SKM-1 treated with dmso at 0.1 percent for 144 hours (cell line): Measurements from ENCODE around the gene LRRC58.
"Not testable (repeated sequence)": the region's sequence is repeated elsewhere in the genome, so short reads cannot be mapped to it uniquely, and the experiment has no call there.

ENCODE experiments used
- DNase-seq: peaks from one replicate; lab custom pipeline; 2025; ENCODE audit not compliant: unreplicated experiment; lab: John Stamatoyannopoulos, UW

The LRRC58 gene

GRCh38 chr3:120348991-120349854, at the start of gene LRRC58:
LRRC58 (minus strand) TSS chr3:120349354; CDS start chr3:120349243, 111 bp downstream.
- DNase-seq = peak; percentile 89

- DNase-seq = no peak
These were observed 47.3 kb upstream of the LRRC58 start for GRCh38 chr3:120396469-120396868.

GRCh38 chr3:120394347-120394746, 45.2 kb upstream of the LRRC58 start:
- no peak for DNase-seq

DNA sequence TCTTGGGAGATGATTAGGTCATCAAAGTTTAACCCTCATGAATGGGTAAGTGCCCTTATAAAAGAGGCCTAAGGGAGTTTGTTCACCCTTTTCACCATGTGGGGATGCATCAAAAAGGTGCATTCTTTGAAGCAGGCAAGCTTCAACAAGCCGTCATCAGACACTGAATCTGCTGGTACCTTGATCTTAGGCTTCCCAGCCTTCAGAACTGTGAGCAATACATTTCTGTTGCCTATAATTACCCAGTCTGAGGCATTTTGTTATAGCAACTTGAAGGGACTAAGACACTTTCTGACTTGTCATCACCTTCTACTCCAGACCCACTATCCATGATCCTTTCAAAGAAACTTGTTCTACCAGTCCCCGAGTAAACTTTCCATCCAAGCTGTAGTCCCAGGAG, 44.6 kb upstream of the LRRC58 start:
- DNase-seq = no peak

- no peak for DNase-seq
These were observed 44.1 kb upstream of the LRRC58 start for GRCh38 chr3:120393243-120393642.

DNA sequence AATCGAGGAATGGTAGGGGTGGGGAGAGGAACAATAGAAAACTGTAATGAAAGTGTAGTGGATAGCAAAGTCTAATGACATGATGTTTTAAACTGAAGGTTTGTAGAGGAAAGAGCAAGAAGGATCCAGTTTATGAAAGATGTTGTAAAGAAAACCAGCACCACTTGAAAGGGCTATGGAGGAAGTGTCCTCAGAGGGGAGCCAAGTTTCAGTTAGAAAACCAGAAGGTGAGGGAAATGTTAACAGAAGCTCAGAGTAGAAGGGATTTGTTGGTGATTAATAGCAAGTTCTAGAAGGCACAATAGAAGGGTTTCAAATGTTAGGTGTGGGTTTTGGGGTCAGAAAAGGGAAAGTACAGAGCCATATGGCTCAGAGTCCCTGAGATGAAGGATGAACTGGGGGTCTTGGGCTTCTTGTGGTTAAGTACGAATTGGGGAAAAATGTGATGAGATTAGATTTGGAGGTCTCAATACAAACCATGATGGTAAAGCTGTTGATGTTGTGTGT, 33.8 kb upstream of the LRRC58 start:
- DNase-seq = no peak

GRCh38 chr3:120381503-120381902, 32.3 kb upstream of the LRRC58 start:
- no peak for DNase-seq

DNA sequence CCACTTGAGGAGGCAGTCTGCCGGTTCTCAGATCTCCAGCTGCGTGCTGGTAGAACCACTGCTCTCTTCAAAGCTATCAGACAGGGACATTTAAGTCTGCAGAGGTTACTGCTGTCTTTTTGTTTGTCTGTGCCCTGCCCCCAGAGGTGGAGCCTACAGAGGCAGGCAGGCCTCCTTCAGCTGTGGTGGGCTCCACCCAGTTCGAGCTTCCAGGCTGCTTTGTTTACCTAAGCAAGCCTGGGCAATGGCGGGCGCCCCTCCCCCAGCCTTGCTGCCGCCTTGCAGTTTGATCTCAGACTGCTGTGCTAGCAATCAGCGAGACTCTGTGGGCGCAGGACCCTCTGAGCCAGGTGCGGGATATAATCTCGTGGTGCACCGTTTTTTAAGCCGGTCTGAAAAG, 28.8 kb upstream of the LRRC58 start:
- DNase-seq = not testable (repeated sequence)

DNA sequence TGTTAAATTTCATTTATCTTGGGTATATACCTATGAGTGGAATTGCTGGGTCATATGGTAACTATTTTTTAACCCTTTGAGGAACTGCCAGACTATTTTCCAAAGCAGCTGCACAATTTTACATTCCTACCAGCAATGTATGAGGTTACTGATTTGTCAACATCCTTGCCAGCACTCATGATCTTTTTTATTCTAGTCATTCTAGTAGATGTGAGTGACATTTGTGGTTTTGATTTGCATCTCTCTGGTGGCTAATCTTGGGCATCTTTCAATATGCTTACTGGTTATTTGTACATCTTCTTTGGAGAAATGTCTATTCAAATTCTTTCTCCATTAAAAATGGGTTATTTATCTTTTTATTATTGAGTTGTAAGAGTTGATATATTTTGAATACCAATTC, 21.3 kb upstream of the LRRC58 start:
- no peak for DNase-seq

GRCh38 chr3:120369037-120369467, 19.9 kb upstream of the LRRC58 start:
- DNase-seq = no peak

- DNase-seq = no peak
These were observed 19.0 kb upstream of the LRRC58 start for GRCh38 chr3:120368172-120368571.

DNA sequence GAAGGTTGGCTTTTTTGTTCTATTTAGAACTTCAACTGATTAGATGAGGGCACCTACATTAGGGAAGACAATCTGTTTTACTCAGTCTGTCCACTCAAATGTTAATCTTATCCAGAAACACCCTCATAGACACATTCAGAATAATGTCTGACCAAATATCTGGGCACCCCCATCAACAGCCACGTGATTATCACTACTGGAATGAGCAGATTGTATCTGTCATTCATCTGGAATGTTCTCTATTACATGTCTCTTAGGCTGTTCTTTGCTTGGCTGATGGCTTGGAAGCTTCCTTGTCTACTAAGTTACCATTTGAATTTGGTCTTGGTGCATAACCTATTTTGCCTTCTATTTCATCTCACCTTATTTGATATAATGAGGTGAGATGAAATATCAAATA, 15.7 kb upstream of the LRRC58 start:
- DNase-seq = no peak

DNA sequence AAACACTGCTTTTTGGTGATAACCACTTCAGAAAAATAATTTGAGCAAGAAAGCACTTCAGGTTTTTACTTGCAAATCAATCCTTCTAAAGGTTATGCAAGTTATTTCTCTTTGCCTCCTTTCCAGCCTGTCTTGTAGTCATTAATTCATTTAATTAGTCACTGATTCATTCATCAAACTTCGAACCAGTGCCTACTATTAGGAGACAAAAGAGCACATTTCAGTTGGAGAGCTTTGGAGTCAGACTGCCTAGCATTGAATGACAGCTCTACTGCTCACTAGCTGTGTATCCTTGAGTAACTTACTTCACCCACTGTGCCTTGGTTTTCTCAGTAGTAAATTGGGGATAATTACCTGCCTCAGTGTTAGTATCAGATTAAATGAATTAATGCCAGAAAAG, 14.9 kb upstream of the LRRC58 start:
- no peak for DNase-seq

GRCh38 chr3:120357807-120358206, 8.7 kb upstream of the LRRC58 start:
- no peak for DNase-seq

DNA sequence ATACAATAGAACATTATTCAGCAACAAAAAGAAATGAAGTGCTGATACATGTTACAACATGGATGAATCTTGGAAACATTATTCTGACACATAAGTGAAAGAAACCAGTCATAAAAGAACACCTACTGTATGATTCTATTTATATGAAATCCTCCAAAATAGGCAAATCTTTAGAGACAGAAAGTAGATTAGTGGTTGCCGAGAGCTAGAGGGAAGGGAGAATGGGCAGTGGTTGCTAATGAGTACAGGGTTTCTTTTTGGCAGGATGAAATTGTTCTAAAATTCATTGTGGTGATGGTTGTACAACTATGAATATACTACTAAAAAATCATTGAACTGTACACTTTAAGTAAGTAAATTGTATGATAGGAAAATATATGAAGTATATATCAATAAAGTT, 6.3 kb upstream of the LRRC58 start:
- no peak for DNase-seq

GRCh38 chr3:120353463-120353862, 4.3 kb upstream of the LRRC58 start:
- no peak for DNase-seq

DNA sequence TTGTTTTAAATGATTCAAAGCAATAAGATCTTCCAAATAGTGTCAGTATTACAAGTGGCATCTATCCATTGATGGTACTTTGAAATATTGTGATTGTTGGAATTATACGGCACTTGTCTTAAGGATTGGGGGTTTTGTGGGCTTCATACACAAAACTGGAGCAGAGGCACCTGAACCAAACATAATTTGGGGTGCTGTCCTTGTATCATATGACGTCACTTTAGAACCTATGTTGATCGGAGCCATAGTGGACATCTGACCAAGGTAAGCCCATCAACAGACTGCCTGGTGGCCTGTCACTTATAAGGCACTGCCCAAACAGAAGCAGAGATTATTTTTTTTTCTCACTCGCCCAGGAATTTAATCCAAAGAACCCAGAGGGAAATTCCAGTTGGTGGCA, 2.9 kb upstream of the LRRC58 start:
- DNase-seq = no peak

- no peak for DNase-seq
These were observed 1.3 kb upstream of the LRRC58 start for GRCh38 chr3:120350401-120350941.

GRCh38 chr3:120349855-120350125, 636 bp upstream of the LRRC58 start:
- DNase-seq = no peak

DNA sequence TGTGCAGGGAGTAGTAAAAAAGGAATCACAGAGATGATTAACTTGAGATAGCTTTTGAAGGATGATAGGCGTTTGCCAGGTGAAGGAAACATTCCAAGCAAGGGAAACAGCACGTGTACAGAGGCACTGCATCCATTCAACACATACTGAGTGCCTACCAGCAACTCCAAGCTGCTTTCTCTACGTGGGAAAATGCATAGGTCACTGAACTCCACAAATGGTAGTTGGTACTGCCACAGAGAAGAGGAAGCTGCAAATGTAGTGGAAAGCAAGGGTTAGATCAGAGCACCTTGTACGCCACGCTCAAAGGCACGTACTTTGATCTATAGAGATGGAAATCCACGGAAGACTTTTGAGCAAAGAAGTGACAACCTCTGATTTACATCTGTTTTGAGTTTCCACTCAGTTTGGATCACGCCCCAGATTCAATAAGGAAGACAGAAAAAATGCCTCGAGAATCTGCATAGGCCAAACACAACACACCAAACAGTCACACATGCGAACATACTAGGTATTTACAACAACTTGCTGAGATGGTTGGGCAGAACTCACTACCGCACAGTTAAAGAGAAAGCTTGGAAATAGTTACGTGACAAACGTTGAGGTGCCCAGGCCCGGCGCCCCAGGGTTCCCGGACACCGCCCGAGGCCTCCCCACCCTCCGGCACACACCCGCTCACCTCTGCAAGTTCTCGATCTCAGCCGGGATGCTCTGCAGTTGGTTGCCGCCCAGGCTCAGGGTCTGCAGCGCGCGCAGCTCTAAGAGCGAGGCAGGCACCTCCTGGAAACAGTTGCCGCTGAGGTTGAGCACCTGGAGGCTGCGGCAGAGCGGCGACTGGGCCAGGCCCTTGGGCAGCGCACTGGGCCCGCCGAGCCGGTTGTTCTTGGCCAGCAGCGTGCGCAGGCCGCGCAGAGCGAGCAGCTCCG, 826 bp downstream of the LRRC58 start:
- peak; percentile 10 for DNase-seq

DNA sequence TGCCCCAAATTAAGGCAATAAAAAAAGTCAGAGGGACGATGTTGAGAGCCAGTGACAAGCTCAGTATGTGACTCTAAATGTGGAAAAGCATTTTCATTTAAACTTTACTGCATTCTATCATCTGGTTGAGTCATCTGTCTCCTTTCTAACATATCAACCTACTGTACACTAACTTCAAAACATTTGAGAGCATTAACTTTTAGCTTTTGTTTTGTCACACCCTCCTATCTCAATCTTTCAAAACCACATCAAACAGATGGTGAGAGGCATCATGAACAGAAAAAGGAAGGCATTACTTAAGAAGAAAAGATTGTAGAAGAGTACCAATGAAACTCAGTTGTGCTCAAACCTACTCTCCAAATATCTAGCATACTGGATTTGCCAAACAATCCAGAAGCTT, 4.8 kb downstream of the LRRC58 start:
- DNase-seq = no peak
